HepG2 (cell line): ENCODE measurements around the gene COLGALT1. TPM values are rescaled to one million over a fixed set of nuclear protein-coding genes. Genes with fewer than 3 reads are reported as not detected.

ENCODE experiments used
- ATF5 ChIP-seq: sonication (generic); formaldehyde crosslinking; IDR thresholded peaks from 2 replicates; pipeline ENCODE4 v1.4.0; 2020; ENCODE audit warnings: mild to moderate bottlenecking, low read depth, missing genetic modification reagents
- HNF1A ChIP-seq, 2 experiments: sonication (generic) in 1 of 2; formaldehyde crosslinking in 1 of 2; IDR thresholded peaks; 2 replicates each; pipeline versions ENCODE4 v1.4.0 to v1.6.1; 2016 to 2020; ENCODE audit warnings: borderline replicate concordance in 1 of 2, low read depth in 1 of 2, mild to moderate bottlenecking in 1 of 2, missing genetic modification reagents in 1 of 2
- KDM2A ChIP-seq: sonication (generic); formaldehyde crosslinking; IDR thresholded peaks from 2 replicates; pipeline ENCODE4 v1.4.0; 2020; ENCODE audit warnings: low read depth, missing genetic modification reagents, borderline replicate concordance
- MYC ChIP-seq: sonication (generic); formaldehyde crosslinking; IDR thresholded peaks from 2 replicates; pipeline ENCODE4 v1.9.0; 2021; ENCODE audit warnings: missing genetic modification reagents, borderline replicate concordance
- NONO ChIP-seq, 2 experiments: fragments of 450-650 bp in 1 of 2; sonication (generic) in 1 of 2; formaldehyde crosslinking in 1 of 2; IDR thresholded peaks in 1 of 2; conservative IDR thresholded peaks in 1 of 2; 2 replicates each; pipeline versions ENCODE4 v1.6.1 to v1.8.0; 2017 to 2022; ENCODE audit warnings: mild to moderate bottlenecking in 1 of 2, missing genetic modification reagents in 1 of 2, moderate library complexity in 1 of 2
- NR2F1 ChIP-seq, 2 experiments: fragments of 450-650 bp in 1 of 2; formaldehyde crosslinking in 1 of 2; IDR thresholded peaks; 2 replicates each; pipeline versions ENCODE4 v1.5.0 to v1.6.1; 2016 to 2020; ENCODE audit warnings: mild to moderate bottlenecking in 1 of 2, missing compliant biosample characterization in 1 of 2, missing genetic modification reagents in 1 of 2, moderate library complexity in 1 of 2
- PATZ1 ChIP-seq: sonication (generic); formaldehyde crosslinking; IDR thresholded peaks from 2 replicates; pipeline ENCODE4 v1.4.0; 2020; ENCODE audit warnings: missing genetic modification reagents
- PLSCR1 ChIP-seq: sonication (generic); formaldehyde crosslinking; IDR thresholded peaks from 2 replicates; pipeline ENCODE4 v1.5.0; 2020; ENCODE audit warnings: missing genetic modification reagents, mild to moderate bottlenecking, borderline replicate concordance
- RCOR2 ChIP-seq: IDR thresholded peaks from 2 replicates; pipeline ENCODE4 v1.6.1; 2016; ENCODE audit warnings: missing biosample characterization, missing genetic modification reagents
- SMARCE1 ChIP-seq: fragments of 450-650 bp; IDR thresholded peaks from 2 replicates; pipeline ENCODE4 v1.6.1; 2017; ENCODE audit warnings: borderline replicate concordance
- TAF1 ChIP-seq: sonication (generic); formaldehyde crosslinking; IDR thresholded peaks from 2 replicates; pipeline ENCODE4 v1.4.0; 2020; ENCODE audit warnings: missing genetic modification reagents
- TFDP2 ChIP-seq: sonication (generic); formaldehyde crosslinking; IDR thresholded peaks from 2 replicates; pipeline ENCODE4 v1.4.0; 2020; ENCODE audit warnings: missing genetic modification reagents
- TRIM22 ChIP-seq: fragments of 450-650 bp; IDR thresholded peaks from 2 replicates; pipeline ENCODE4 v1.6.1; 2017
- polyA plus RNA-seq, 8 experiments: library from polyadenylated mRNA; depleted of rRNA in 3 of 8; stranded (reverse) in 7 of 8; unstranded in 1 of 8; fragments of >200 nt; fragmentation: Illumina TruSeq in 4 of 8; extraction: Trizol in 4 of 8; gene quantifications; 2 replicates each; pipeline versions ENCODE4 v1.2.1 to v1.2.3, GENCODE V29; 2011 to 2016; ENCODE audit warnings: low read depth in 4 of 8, missing spikeins in 1 of 8, mixed read lengths in 1 of 8; ENCODE audit not compliant: insufficient read depth in 1 of 8
- total RNA-seq, 5 experiments: library from RNA; depleted of rRNA; stranded (reverse); fragments of >200 nt; fragmentation: Illumina TruSeq; extraction: Trizol; gene quantifications; 2 replicates each; pipeline ENCODE4 v1.2.3, GENCODE V29; 2016; ENCODE audit warnings: low read depth in 1 of 5

COLGALT1 gene
- total and polyA plus RNA-seq, 2 of the 13 experiments (the other 11 are each of a cell fraction or from before 2014, with no cell fraction given): 58.0 to 211 TPM

GRCh38 chr19:17555929-17556813 lies 722 bp downstream of the COLGALT1 start (continued):
- TF ChIP-seq PATZ1 (CRISPR knock-in tag): peak; percentile 89
- TF ChIP-seq RCOR2 (CRISPR knock-in tag): no peak
- TF ChIP-seq NR2F1 (CRISPR knock-in tag; IDR thresholded peaks at IDR 0.05): no peak
- no peak for TF ChIP-seq TAF1 (CRISPR knock-in tag)
- no peak for TF ChIP-seq HNF1A (IDR thresholded peaks at IDR 0.05; ENCODE audit: low read depth)
- TF ChIP-seq HNF1A (CRISPR knock-in tag; IDR thresholded peaks at IDR 0.05; ENCODE audit: borderline replicate concordance): peak; percentile 19; the same call in 1 of the 2 replicates
- no peak for TF ChIP-seq ATF5 (CRISPR knock-in tag)
- no peak for TF ChIP-seq SMARCE1
- no peak for TF ChIP-seq NONO (IDR thresholded peaks at IDR 0.05)
- TF ChIP-seq NONO (CRISPR knock-in tag; conservative IDR thresholded peaks at IDR 0.05): peak; percentile 50
- no peak; the same call in 1 of the 2 replicates for TF ChIP-seq TFDP2
- TF ChIP-seq MYC (CRISPR knock-in tag): peak; percentile 38; the same call in 1 of the 2 replicates
- TF ChIP-seq KDM2A: peak; percentile 61
- TF ChIP-seq TRIM22: no peak
- TF ChIP-seq PLSCR1 (CRISPR knock-in tag): 0 out of 2 replicates have a peak, but pooled peaks have one; percentile 32
